ENCODE data around the gene APRT. TPM values are rescaled to one million over a fixed set of nuclear protein-coding genes. Genes with fewer than 3 reads are reported as not detected.

Gene APRT
- total RNA-seq, 1 experiment from 2014 or later: 311 TPM

DNA sequence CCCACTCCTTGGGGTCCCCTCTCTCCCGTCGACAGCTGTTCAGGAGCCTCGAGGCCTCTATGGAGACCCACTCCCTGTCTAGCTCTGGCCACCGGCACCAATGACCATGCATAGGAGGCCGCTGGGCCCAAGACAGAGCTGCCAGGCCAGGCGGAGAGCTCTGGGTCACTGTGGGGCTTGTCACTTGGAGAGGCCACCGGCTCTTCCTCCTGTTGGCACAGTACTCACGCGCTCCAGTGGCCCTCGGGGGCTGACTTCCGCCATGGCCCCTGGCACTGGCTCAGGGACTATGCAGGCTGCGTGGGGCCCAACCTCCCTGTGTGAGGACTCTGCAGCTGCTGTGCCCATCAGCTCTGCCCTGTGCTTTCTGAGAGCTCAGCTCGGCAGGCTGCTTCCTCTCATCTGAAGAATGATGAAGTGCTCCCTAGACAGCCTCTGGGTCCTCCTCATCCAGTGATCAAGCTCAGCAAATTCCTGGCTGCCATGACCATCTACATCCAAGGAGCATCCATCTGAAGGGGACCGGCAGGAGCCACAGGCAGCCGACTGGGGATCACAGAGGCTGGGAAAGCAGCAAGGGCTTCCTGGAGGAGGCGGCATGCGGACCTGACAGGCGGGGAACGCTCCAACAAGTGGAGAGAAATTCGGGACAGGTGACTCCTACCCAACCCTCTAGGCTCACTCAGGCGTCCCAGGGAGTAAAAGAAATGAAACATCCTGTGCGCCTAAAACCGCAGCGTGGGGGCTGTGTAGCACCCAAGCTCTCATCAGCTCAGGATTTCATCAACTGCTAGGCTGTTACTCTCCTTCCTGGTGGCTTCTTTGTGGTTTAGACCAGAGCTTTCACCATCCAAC is 28.2 kb upstream of the APRT start:
- H3K36me3 ChIP-seq (ENCODE audit: control insufficient read depth in 1 of 2, insufficient read depth in 2 of 2, low read length in 2 of 2): no peaks in the 10 kb centered on the region
- H3K9me3 ChIP-seq (ENCODE audit: control insufficient read depth in 1 of 2, insufficient read depth in 1 of 2, low read depth in 1 of 2, low read length in 2 of 2): no peaks in the 10 kb centered on the region
- no peak overlapping the region for H3K4me3 ChIP-seq (replicated peaks in 1 of 2; ENCODE audit: low read depth in 1 of 2, low read length in 2 of 2)
- H4K20me1 ChIP-seq (ENCODE audit: insufficient read depth): no peaks in the 10 kb centered on the region
- H3K27ac ChIP-seq (ENCODE audit: low read depth, low read length): no peak overlapping the region
- H3K9me2 ChIP-seq (ENCODE audit: insufficient read depth): no peaks in the 10 kb centered on the region
- TF ChIP-seq ZNF274 (IDR thresholded peaks at IDR 0.05; ENCODE audit: low read depth, low read length) (no peak), RAD21 (IDR thresholded peaks at IDR 0.05; ENCODE audit: low read depth) (no peak), ZFX (IDR thresholded peaks at IDR 0.05) (no peak), FOSL1 (IDR thresholded peaks at IDR 0.05; ENCODE audit: low read depth) (no peak), CEBPB (IDR thresholded peaks at IDR 0.05; ENCODE audit: low read depth) (no peak), SIN3A (IDR thresholded peaks at IDR 0.05; ENCODE audit: low read depth) (no peak), TCF7L2 (IDR thresholded peaks at IDR 0.05; ENCODE audit: borderline replicate concordance, extremely low read depth, insufficient read depth, insufficient read length) (no peak), YY1 (IDR thresholded peaks at IDR 0.05; ENCODE audit: extremely low read depth, insufficient replicate concordance, low read depth, low read length) (no peak)
- TF ChIP-seq, protein P1, sequence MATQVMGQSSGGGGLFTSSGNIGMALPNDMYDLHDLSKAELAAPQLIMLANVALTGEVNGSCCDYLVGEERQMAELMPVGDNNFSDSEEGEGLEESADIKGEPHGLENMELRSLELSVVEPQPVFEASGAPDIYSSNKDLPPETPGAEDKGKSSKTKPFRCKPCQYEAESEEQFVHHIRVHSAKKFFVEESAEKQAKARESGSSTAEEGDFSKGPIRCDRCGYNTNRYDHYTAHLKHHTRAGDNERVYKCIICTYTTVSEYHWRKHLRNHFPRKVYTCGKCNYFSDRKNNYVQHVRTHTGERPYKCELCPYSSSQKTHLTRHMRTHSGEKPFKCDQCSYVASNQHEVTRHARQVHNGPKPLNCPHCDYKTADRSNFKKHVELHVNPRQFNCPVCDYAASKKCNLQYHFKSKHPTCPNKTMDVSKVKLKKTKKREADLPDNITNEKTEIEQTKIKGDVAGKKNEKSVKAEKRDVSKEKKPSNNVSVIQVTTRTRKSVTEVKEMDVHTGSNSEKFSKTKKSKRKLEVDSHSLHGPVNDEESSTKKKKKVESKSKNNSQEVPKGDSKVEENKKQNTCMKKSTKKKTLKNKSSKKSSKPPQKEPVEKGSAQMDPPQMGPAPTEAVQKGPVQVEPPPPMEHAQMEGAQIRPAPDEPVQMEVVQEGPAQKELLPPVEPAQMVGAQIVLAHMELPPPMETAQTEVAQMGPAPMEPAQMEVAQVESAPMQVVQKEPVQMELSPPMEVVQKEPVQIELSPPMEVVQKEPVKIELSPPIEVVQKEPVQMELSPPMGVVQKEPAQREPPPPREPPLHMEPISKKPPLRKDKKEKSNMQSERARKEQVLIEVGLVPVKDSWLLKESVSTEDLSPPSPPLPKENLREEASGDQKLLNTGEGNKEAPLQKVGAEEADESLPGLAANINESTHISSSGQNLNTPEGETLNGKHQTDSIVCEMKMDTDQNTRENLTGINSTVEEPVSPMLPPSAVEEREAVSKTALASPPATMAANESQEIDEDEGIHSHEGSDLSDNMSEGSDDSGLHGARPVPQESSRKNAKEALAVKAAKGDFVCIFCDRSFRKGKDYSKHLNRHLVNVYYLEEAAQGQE (IDR thresholded peaks at IDR 0.05; ENCODE audit: low read depth): no peak
- TF ChIP-seq, protein P2, sequence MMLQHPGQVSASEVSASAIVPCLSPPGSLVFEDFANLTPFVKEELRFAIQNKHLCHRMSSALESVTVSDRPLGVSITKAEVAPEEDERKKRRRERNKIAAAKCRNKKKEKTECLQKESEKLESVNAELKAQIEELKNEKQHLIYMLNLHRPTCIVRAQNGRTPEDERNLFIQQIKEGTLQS (IDR thresholded peaks at IDR 0.05): no peak
- ChIA-PET POLR2A (no interaction called here), CTCF (no interaction called here), RAD21 (ENCODE audit: low non-redundant PET in 1 of 2, low total read pairs in 2 of 2, uncharacterized antibody in 2 of 2, unreplicated experiment in 2 of 2) (no interaction called here)
- no peaks in the 10 kb centered on the region for H3K79me2 ChIP-seq (ENCODE audit: insufficient read depth, low read length)
- no peak overlapping the region for H2AFZ ChIP-seq (ENCODE audit: low read depth, low read length, poor library complexity, severe bottlenecking)
- H3K4me2 ChIP-seq (ENCODE audit: low read length): no peak overlapping the region
- ATAC-seq (no peak), DNase-seq (ENCODE audit: low read depth, low spot score) (no peak)
- H3K9ac ChIP-seq (ENCODE audit: low read length): no peak overlapping the region
- no peaks in the 10 kb centered on the region for H3K4me1 ChIP-seq (ENCODE audit: control insufficient read depth in 1 of 2, insufficient read depth in 2 of 2, low read length in 2 of 2)
- intact Hi-C loops (cut with micrococcal nuclease): no loop called here
- BruUV-seq (replicated peaks): TSS peak; percentile 18
- H3K27me3 ChIP-seq (ENCODE audit: insufficient read depth, low read length): no peaks in the 10 kb centered on the region
